SU-DHL-6 (cell line): ENCODE measurements around the gene ITGB6.

ENCODE experiments used
- CTCF ChIP-seq: fragments of 200-600 bp; sonication (generic); IDR thresholded peaks from one replicate; pipeline ENCODE4 v1.5.1; 2017; ENCODE audit warnings: antibody characterized with exemption, mild to moderate bottlenecking, low read length, moderate library complexity; ENCODE audit not compliant: insufficient read depth, poor library complexity, severe bottlenecking
- EZH2phosphoT487 ChIP-seq: fragments of 200-600 bp; sonication (generic), shearing (Covaris generic); conservative IDR thresholded peaks from 2 replicates; pipeline ENCODE4 v1.6.1; 2018; ENCODE audit warnings: mild to moderate bottlenecking, antibody characterized with exemption, low read length, moderate library complexity, mixed read lengths

DNA sequence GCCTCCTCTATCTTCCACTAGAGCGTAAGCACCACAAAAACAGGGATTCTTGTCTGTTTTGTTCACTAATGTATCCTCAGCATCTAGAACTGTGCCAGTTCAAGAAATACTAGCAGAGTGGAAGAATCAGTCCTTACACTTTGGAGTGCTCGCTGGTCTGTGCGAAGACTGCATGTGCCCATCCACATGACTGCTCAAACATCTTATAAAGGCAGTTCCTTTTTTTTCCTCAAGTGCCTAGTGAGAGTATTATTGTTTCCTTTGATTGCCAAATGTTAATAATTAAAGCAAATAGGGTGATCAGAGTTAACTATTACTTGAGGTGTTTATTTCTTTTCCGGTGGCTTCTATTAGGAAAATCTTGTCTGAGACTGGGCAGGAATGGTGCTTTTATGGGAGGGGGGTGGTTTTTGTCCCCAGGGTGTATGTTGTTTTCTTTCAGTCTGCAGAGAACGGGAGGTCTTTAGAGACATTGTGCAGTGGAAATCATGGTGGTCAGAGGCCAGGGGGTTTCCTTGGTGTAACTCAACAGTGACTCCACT is 45.6 kb upstream of the ITGB6 start:
- TF ChIP-seq EZH2phosphoT487 (no peak), CTCF (no peak)
